Calu3 (cell line): ENCODE measurements around the gene AR. TPM values are rescaled to one million over a fixed set of nuclear protein-coding genes. Genes with fewer than 3 reads are reported as not detected.

ENCODE experiments used
- BruUV-seq: library from RNA; stranded (reverse); fragments of 400-500 nt; replicated peaks from 2 replicates; lab custom pipeline; 2021; lab: Mats Ljungman, UMichigan
- CTCF ChIA-PET: fragments of 300-600 bp; sonication (Branson Sonifier 250); formaldehyde crosslinking; loops from one replicate; lab custom pipeline; 2022; ENCODE audit warnings: antibody characterized with exemption; lab: Charles Lee
- DNase-seq: peaks from one replicate; pipeline ENCODE4 v3.0.0; 2022
- H3K27ac Mint-ChIP-seq: one replicate; pipeline ENCODE4 v1.8.0; 2022; ENCODE audit warnings: mixed read lengths; ENCODE audit not compliant: unreplicated experiment
- H3K27me3 Mint-ChIP-seq: one replicate; pipeline ENCODE4 v1.8.0; 2022; ENCODE audit warnings: mixed read lengths; ENCODE audit not compliant: unreplicated experiment
- H3K36me3 Mint-ChIP-seq: one replicate; pipeline ENCODE4 v1.8.0; 2022; ENCODE audit warnings: mild to moderate bottlenecking, moderate library complexity, mixed read lengths; ENCODE audit not compliant: insufficient read depth, unreplicated experiment
- H3K4me1 Mint-ChIP-seq: one replicate; pipeline ENCODE4 v1.8.0; 2022; ENCODE audit warnings: mild to moderate bottlenecking, low read depth, mixed read lengths; ENCODE audit not compliant: unreplicated experiment
- H3K4me3 Mint-ChIP-seq: one replicate; pipeline ENCODE4 v1.8.0; 2022; ENCODE audit warnings: mild to moderate bottlenecking, low read depth, moderate library complexity, mixed read lengths; ENCODE audit not compliant: unreplicated experiment
- H3K9me3 Mint-ChIP-seq: one replicate; pipeline ENCODE4 v1.8.0; 2022; ENCODE audit warnings: low read depth, mixed read lengths; ENCODE audit not compliant: unreplicated experiment
- CTCF ChIP-seq: fragments of 200-600 bp; IDR thresholded peaks from one replicate; pipeline ENCODE4 v1.8.0; 2022; ENCODE audit warnings: antibody characterized with exemption; ENCODE audit not compliant: unreplicated experiment
- intact Hi-C: fragments of 100-400 bp; cut with micrococcal nuclease; formaldehyde crosslinking; loops from one replicate; pipeline ENCODE4 v1.10.0; 2022; ENCODE audit not compliant: unreplicated experiment
- total RNA-seq: library from RNA; stranded (reverse); gene quantifications from 2 replicates; pipeline ENCODE4 v1.2.3, GENCODE V29; 2022

The AR gene
- total RNA-seq, 1 experiment from 2014 or later, result 0.83 TPM

DNA sequence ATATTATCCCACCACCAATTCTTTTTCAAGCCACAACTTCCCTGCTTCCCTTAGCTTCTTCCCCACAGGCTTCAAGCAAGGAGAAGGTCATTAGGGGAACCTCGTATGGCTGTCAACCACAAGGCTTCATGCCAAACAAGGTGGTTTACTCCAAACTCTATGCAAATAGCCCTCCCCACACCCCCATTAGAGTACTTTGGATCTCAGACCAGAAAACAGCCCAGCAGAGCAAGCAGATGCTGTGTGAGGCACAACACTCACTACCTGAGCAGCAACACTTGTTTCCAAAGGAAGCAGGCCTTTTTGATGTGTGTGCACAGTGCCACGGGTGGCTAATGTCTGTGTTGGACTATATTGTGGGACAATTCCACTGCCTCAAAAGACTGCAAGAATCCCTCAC lies 189.0 kb downstream of the AR start:
- peaks cover 6% of the 10 kb centered on the region for H3K9me3 Mint-ChIP-seq

DNA sequence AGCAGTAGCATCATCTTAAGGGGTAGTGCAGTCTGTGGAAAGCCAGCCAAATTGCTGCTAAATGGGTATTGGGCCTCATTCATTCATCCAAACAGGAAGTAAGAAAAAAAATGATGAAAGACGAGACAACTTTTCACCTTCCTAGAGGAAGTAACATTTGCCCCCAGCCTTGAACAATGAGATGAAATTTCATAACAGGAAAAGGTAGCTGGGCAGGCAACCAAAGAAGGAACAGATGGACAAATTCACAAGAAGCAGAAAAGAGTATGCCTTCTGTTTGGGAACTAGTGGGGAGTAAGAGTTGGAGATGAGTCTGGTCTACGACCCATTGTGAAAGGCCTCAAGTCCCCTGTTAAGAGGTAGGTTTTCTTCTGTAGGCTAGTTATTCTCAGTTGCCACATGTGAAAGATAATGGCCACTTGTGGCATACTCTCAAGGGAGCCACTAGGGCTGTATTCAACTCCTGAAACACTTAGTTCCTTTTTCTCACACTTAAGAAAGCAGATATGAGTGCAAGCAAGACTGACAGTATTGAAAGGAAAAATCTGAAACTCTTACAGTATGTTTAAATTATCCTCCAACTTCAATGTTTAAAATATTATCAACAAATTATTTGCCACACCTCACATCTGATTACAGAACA lies 190.4 kb downstream of the AR start:
- no TSS peak for BruUV-seq
- Mint-ChIP-seq H3K9me3 (peaks cover 6% of the 10 kb centered on the region), H3K27me3 (no peaks in the 10 kb centered on the region), H3K36me3 (no peaks in the 10 kb centered on the region), H3K4me3 (no peak overlapping the region), H3K4me1 (no peaks in the 10 kb centered on the region), H3K27ac (no peak overlapping the region)
- TF ChIP-seq CTCF, result no peak
- no peak for DNase-seq
- CTCF ChIA-PET, result no interaction called here
- intact Hi-C loops, result no loop called here

More for the DNA sequence above, 189.0 kb downstream of the AR start:
- H3K36me3 Mint-ChIP-seq, result no peaks in the 10 kb centered on the region
- DNase-seq, result no peak
- CTCF ChIA-PET, result no interaction called here
- H3K27me3 Mint-ChIP-seq, result no peaks in the 10 kb centered on the region
- H3K4me1 Mint-ChIP-seq, result no peaks in the 10 kb centered on the region
- H3K27ac Mint-ChIP-seq, result no peak overlapping the region
- intact Hi-C loops, result no loop called here
- no peak for TF ChIP-seq CTCF
- BruUV-seq, result no TSS peak
- H3K4me3 Mint-ChIP-seq, result no peak overlapping the region

- H3K36me3 Mint-ChIP-seq, result no peaks in the 10 kb centered on the region
- H3K4me3 Mint-ChIP-seq, result no peak overlapping the region
- no peaks in the 10 kb centered on the region for H3K4me1 Mint-ChIP-seq
- CTCF ChIA-PET, result no interaction called here
- DNase-seq, result no peak
- intact Hi-C loops, result no loop called here
- no peaks in the 10 kb centered on the region for H3K27me3 Mint-ChIP-seq
- H3K9me3 Mint-ChIP-seq, result peaks cover 4% of the 10 kb centered on the region
- no peak for TF ChIP-seq CTCF
- BruUV-seq, result no TSS peak
- no peak overlapping the region for H3K27ac Mint-ChIP-seq
Measured at GRCh38 chrX:67749536-67749935, 205.7 kb downstream of the AR start.

- BruUV-seq, result no TSS peak
- H3K27ac Mint-ChIP-seq, result no peak overlapping the region
- intact Hi-C loops, result no loop called here
- H3K4me1 Mint-ChIP-seq, result no peaks in the 10 kb centered on the region
- no peak for TF ChIP-seq CTCF
- CTCF ChIA-PET, result no interaction called here
- no peaks in the 10 kb centered on the region for H3K27me3 Mint-ChIP-seq
- H3K36me3 Mint-ChIP-seq, result no peaks in the 10 kb centered on the region
- H3K9me3 Mint-ChIP-seq, result no peaks in the 10 kb centered on the region
- no peak overlapping the region for H3K4me3 Mint-ChIP-seq
- DNase-seq, result no peak
Measured at GRCh38 chrX:67750694-67751093, 206.9 kb downstream of the AR start.
